B cell (primary cell): ENCODE measurements around the gene CABLES2. TPM values are rescaled to one million over a fixed set of nuclear protein-coding genes. Genes with fewer than 3 reads are reported as not detected.

Experiments
- ATAC-seq: fragments of 200-7000 bp; cut with Tn5 transposase; one replicate; pipeline ENCODE4 v1.10.0; 2021; ENCODE audit warnings: low read depth, mild to moderate bottlenecking, moderate number of reproducible peaks, moderate library complexity
- CTCF ChIA-PET: fragments of 350-600 bp; sonication (Branson Sonifier 250); formaldehyde crosslinking; loops from one replicate; lab custom pipeline; 2021; ENCODE audit warnings: antibody characterized with exemption, inconsistent platforms; lab: Charles Lee
- POLR2A ChIA-PET: fragments of 350-600 bp; sonication (Branson Sonifier 250); formaldehyde crosslinking; loops from one replicate; lab custom pipeline; 2021; ENCODE audit warnings: antibody characterized with exemption; lab: Charles Lee
- DNase-seq: peaks from one replicate; pipeline ENCODE4 v3.0.0; 2013
- H2AFZ ChIP-seq: 2 replicates; pipeline ENCODE4 v1.6.1; 2012; ENCODE audit warnings: mild to moderate bottlenecking, low read depth, low read length; ENCODE audit not compliant: insufficient read depth, poor library complexity, severe bottlenecking
- H3K27ac ChIP-seq, 2 donors: 1 replicate in 1 of 2; 2 replicates in 1 of 2; pipeline ENCODE4 v1.5.1; 2012 to 2013; ENCODE audit warnings: low read length in 2 of 2, mild to moderate bottlenecking in 2 of 2, moderate library complexity in 1 of 2
- H3K27me3 ChIP-seq, 4 experiments: fragments of 200-600 bp in 1 of 4; sonication (generic) in 1 of 4; replicated peaks in 1 of 4; 1 replicate in 2 of 4; 2 replicates in 2 of 4; pipeline versions ENCODE4 v1.6.1 to v1.7.0; 2013 to 2016; ENCODE audit warnings: low read length in 3 of 4, mild to moderate bottlenecking in 2 of 4, mixed read lengths in 1 of 4, moderate library complexity in 1 of 4; ENCODE audit not compliant: insufficient read depth in 4 of 4, control insufficient read depth in 3 of 4; ENCODE audit errors: control extremely low read depth in 1 of 4
- H3K36me3 ChIP-seq, 2 experiments: replicated peaks in 1 of 2; 1 replicate in 1 of 2; 2 replicates in 1 of 2; pipeline versions ENCODE4 v1.6.1 to v1.7.1; 2013; ENCODE audit warnings: low read length in 1 of 2; ENCODE audit not compliant: insufficient read depth in 2 of 2, control insufficient read depth in 1 of 2; ENCODE audit errors: control extremely low read depth in 1 of 2, extremely low read depth in 1 of 2
- H3K4me1 ChIP-seq, 2 donors: fragments of 200-600 bp in 1 of 2; sonication (generic) in 1 of 2; 1 replicate in 1 of 2; 2 replicates in 1 of 2; pipeline versions ENCODE4 v1.5.1 to v1.6.1; 2013 to 2017; ENCODE audit warnings: low read length in 2 of 2; ENCODE audit not compliant: control insufficient read depth in 2 of 2, insufficient read depth in 2 of 2
- H3K4me2 ChIP-seq: replicated peaks from 2 replicates; pipeline ENCODE3; 2012; ENCODE audit warnings: mild to moderate bottlenecking, low read depth, low read length; ENCODE audit not compliant: poor library complexity, severe bottlenecking
- H3K4me3 ChIP-seq, 5 experiments: fragments of 200-600 bp in 1 of 5; sonication (generic) in 1 of 5; 1 replicate in 3 of 5; 2 replicates in 2 of 5; pipeline versions ENCODE4 v1.5.1 to v1.7.0; 2011 to 2016; ENCODE audit warnings: low read length in 4 of 5, mild to moderate bottlenecking in 4 of 5, low read depth in 2 of 5, control low read depth in 1 of 5, moderate library complexity in 1 of 5; ENCODE audit not compliant: insufficient read depth in 1 of 5; ENCODE audit errors: control extremely low read depth in 1 of 5, extremely low read depth in 1 of 5
- H3K79me2 ChIP-seq: fragments of 200-600 bp; sonication (generic); one replicate; pipeline ENCODE4 v1.6.0; 2016; ENCODE audit warnings: low read length; ENCODE audit not compliant: control insufficient read depth, insufficient read depth
- H3K9ac ChIP-seq: fragments of 200-600 bp; sonication (generic); 2 replicates; pipeline ENCODE4 v1.6.1; 2017; ENCODE audit warnings: mild to moderate bottlenecking, low read length, moderate library complexity
- H3K9me3 ChIP-seq, 3 donors: one replicate each; pipeline versions ENCODE4 v1.6.1 to v1.7.1; 2013; ENCODE audit warnings: low read length in 2 of 3; ENCODE audit not compliant: control insufficient read depth in 2 of 3, insufficient read depth in 1 of 3; ENCODE audit errors: control extremely low read depth in 1 of 3
- H4K20me1 ChIP-seq: 2 replicates; pipeline ENCODE4 v1.6.0; 2012; ENCODE audit warnings: mild to moderate bottlenecking, low read length; ENCODE audit not compliant: insufficient read depth, control insufficient read depth, poor library complexity, severe bottlenecking
- H3K27ac Mint-ChIP-seq: one replicate; pipeline ENCODE4 v1.8.0; 2021; ENCODE audit warnings: mixed read lengths
- H3K27me3 Mint-ChIP-seq: one replicate; pipeline ENCODE4 v1.8.0; 2021; ENCODE audit warnings: mixed read lengths
- H3K4me1 Mint-ChIP-seq: one replicate; pipeline ENCODE4 v1.8.0; 2021; ENCODE audit warnings: mixed read lengths
- H3K4me3 Mint-ChIP-seq: one replicate; pipeline ENCODE4 v1.8.0; 2021; ENCODE audit warnings: mixed read lengths
- H3K9me3 Mint-ChIP-seq: one replicate; pipeline ENCODE4 v1.8.0; 2022; ENCODE audit warnings: mixed read lengths; ENCODE audit not compliant: insufficient read depth
- CTCF ChIP-seq: fragments of 200-600 bp; IDR thresholded peaks from one replicate; pipeline ENCODE4 v1.8.0; 2022; ENCODE audit warnings: antibody characterized with exemption, mild to moderate bottlenecking
- EZH2 ChIP-seq: IDR thresholded peaks from 2 replicates; pipeline ENCODE4 v1.6.1; 2012; ENCODE audit warnings: borderline replicate concordance, low read depth, mild to moderate bottlenecking, moderate library complexity, low read length; ENCODE audit not compliant: insufficient read depth, poor library complexity, severe bottlenecking
- WGBS: methylation state at CpG from one replicate; pipeline ENCODE4 v1.1.5; 2013; ENCODE audit warnings: missing lambda C conversion rate; ENCODE audit not compliant: insufficient coverage; 5-methylcytosine and 5-hydroxymethylcytosine counted together
- intact Hi-C: fragments of 100-400 bp; cut with micrococcal nuclease; formaldehyde crosslinking; loops from one replicate; pipeline ENCODE4 v1.10.0; 2022
- polyA plus RNA-seq: library from polyadenylated mRNA; depleted of rRNA; stranded (reverse); fragments of >200 nt; gene quantifications from 2 replicates; pipeline ENCODE4 v1.2.3, GENCODE V29; 2012
- total RNA-seq, 2 donors: library from RNA; stranded (reverse); fragments of 120-200 nt in 1 of 2; gene quantifications; 1 replicate in 1 of 2; 2 replicates in 1 of 2; pipeline versions ENCODE4 v1.2.3 to v1.2.4, GENCODE V29; 2013 to 2022

CABLES2 gene
- total and polyA plus RNA-seq, 2 donors (not counting 1 experiment from before 2014, with no cell fraction given): 4.8 to 8.2 TPM

DNA sequence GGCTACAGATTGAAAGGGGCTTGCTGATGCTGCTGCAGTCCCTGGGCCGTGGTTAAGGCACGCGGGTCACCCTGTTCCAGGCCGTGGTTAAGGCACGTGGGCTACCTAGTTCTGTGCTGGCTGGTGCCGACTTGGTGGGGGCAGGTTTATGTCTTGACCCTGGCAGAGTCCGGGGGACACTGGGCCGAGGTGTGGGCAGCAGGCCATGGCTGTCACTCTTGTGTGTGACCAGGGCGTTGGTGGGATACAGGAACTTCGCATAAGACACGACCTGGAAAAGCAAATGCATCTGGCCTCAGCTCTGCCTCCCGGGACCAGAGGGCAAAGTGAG, 13.8 kb downstream of the CABLES2 start:
- Histone ChIP-seq H3K4me3 (no peak overlapping the region), H3K9ac (no peak overlapping the region), H3K27me3 (no peaks in the 10 kb centered on the region), H3K36me3 (peaks cover 2 to 34% of the 10 kb centered on the region in 2 experiments), H3K9me3 (peaks cover 0 to 4% (median 0%) of the 10 kb centered on the region in 3 donors), H2AFZ (no peak overlapping the region), H3K79me2 (peaks cover 14% of the 10 kb centered on the region), H3K4me2 (no peak overlapping the region), H3K27ac (no peak overlapping the region), H3K4me1 (peaks cover 3 to 4% of the 10 kb centered on the region in 2 donors), H4K20me1 (peaks cover 32% of the 10 kb centered on the region)
- TF ChIP-seq EZH2: no peak
- no peak for TF ChIP-seq CTCF
- WGBS: 86% methylated on average over 11 of the region's 12 CpGs
- ATAC-seq (no peak), DNase-seq (no peak)
- intact Hi-C loops: no loop called here
- no peak overlapping the region for H3K4me3 Mint-ChIP-seq
- H3K4me1 Mint-ChIP-seq: peaks cover 8% of the 10 kb centered on the region
- CTCF ChIA-PET: interaction anchor here (1.5 kb wide), 1 partner anchor 11 kb away, joined by 7 read pairs; no protein-coding TSS in a partner anchor
- POLR2A ChIA-PET: interaction anchor here (1.1 kb wide), 1 partner anchor 400 kb away, joined by 4 read pairs; no protein-coding TSS in a partner anchor
- no peaks in the 10 kb centered on the region for H3K27me3 Mint-ChIP-seq
- no peak overlapping the region for H3K27ac Mint-ChIP-seq
- no peaks in the 10 kb centered on the region for H3K9me3 Mint-ChIP-seq

DNA sequence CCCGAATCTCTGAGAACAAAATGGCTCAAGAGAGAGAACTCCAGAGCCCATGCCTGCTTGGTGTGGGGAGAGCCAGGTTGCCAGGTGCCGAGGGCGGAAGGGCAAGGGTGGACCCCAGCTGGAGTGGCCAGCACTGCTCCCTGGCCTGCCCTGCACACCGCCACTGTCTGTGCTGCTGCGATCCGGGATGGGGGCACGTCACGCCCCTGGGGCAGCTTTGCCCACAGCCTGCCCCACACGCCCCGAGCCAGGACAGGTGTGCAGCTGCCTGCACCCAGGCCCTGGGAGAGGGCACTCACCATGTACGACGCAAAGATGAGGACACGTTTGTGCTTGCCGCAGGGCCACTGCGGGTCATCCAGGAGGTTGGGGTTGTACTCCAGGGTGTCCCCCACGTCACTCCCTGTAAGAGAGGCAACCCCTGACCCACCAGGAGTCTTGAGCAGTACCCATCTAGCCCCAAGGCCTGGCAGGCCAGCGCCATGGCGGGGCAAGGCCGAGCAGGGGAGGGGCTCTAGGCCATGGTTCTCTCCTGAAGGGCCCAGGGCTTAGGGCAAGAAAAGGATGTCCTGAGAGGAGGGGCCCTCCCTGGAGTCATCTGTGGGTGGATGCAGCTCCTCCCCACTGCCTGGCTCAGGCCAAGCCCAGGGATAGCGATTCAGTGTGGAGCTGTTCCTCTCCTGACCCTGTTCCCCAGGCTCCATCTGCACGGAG, 14.3 kb downstream of the CABLES2 start:
- H3K4me1 ChIP-seq: peaks cover 8 to 9% of the 10 kb centered on the region in 2 donors
- H3K9ac ChIP-seq: no peak overlapping the region
- 96% methylated on average over 18 of the region's 21 CpGs for WGBS
- peaks cover 13% of the 10 kb centered on the region for H3K4me1 Mint-ChIP-seq
- peaks cover 38% of the 10 kb centered on the region for H4K20me1 ChIP-seq
- H2AFZ ChIP-seq: no peak overlapping the region
- ChIA-PET POLR2A (interaction anchor here (1.1 kb wide), 1 partner anchor 401 kb away, joined by 4 read pairs; no protein-coding TSS in a partner anchor), CTCF (interaction anchor here (1.5 kb wide), 1 partner anchor 10 kb away, joined by 7 read pairs; no protein-coding TSS in a partner anchor)
- TF ChIP-seq CTCF (no peak), EZH2 (no peak)
- no peak overlapping the region for H3K27ac Mint-ChIP-seq
- H3K9me3 ChIP-seq: no peaks in the 10 kb centered on the region
- intact Hi-C loops: no loop called here
- H3K4me3 ChIP-seq: no peak overlapping the region
- H3K4me3 Mint-ChIP-seq: no peak overlapping the region
- no peak overlapping the region for H3K4me2 ChIP-seq
- H3K36me3 ChIP-seq: peaks cover 2 to 38% of the 10 kb centered on the region in 2 experiments
- H3K27ac ChIP-seq: no peak overlapping the region
- DNase-seq: no peak
- H3K79me2 ChIP-seq: peaks cover 19% of the 10 kb centered on the region
- no peak for ATAC-seq
- H3K27me3 ChIP-seq: no peaks in the 10 kb centered on the region
- H3K9me3 Mint-ChIP-seq: no peaks in the 10 kb centered on the region
- no peaks in the 10 kb centered on the region for H3K27me3 Mint-ChIP-seq
